ENCODE results near the gene MRM2. TPM values are rescaled to one million over a fixed set of nuclear protein-coding genes. Genes with fewer than 3 reads are reported as not detected.

Gene MRM2
- total and polyA plus RNA-seq, 12 donors = 16.8 to 36.7 (median 25.7) TPM

- intact Hi-C loops (cut with DNase I) = no loop called here
- Histone ChIP-seq H3K4me3 (no peak overlapping the region), H3K36me3 (replicated peaks in 1 of 2) (peaks cover 0 to 34% of the 10 kb centered on the region in 2 donors), H3K4me1 (replicated peaks in 1 of 2) (peaks cover 4 to 16% of the 10 kb centered on the region in 2 donors), H3K27me3 (no peaks in the 10 kb centered on the region), H3K9me3 (replicated peaks in 1 of 3) (no peaks in the 10 kb centered on the region), H3K27ac (no peak overlapping the region)
- no peak for TF ChIP-seq POLR2A (IDR thresholded peaks at IDR 0.05)
- DNase-seq = no peak
- 90 to 97% (median 95%) methylated on average over 14 to 17 of the region's 17 CpGs for WGBS, 4 donors
Measured at GRCh38 chr7:2239242-2239641, 2.8 kb downstream of the MRM2 start.

DNA sequence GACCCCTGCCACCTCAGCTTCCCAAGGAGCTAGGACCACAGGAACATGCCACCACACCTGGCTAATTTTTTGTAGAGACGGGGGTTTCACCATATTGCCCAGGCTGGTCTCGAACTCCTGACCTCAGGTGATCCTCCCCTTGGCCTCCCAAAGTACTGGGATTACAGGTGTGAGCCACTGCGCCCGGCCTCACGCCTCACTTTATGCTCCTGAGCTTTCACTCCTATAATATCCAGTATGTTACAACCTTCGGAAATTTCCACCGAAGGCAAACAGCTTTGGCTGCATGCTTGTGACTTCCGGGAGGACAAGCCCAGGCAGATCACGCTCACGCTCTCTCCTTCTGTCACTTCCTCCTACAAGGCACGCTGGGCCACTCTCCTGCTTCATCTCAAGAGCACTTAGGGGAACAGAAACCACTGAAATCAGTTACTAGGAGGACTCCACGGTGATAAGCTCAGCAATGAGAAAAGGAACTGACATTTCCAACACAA, 4.8 kb downstream of the MRM2 start:
- peak in 6 of 7 donors; percentile 42 to 75 (median 60) for DNase-seq
- intact Hi-C loops (cut with DNase I) = no loop called here
- 74 to 84% (median 81%) methylated on average over 12 of the region's 12 CpGs for WGBS, 4 donors
- Histone ChIP-seq H3K4me3 (no peak overlapping the region), H3K27me3 (no peaks in the 10 kb centered on the region), H3K36me3 (replicated peaks in 1 of 2) (peaks cover 0 to 34% of the 10 kb centered on the region in 2 donors), H3K27ac (peak overlapping the region in 4 of 5 donors; percentile 18 to 90 (median 57)), H3K9me3 (replicated peaks in 1 of 3) (no peaks in the 10 kb centered on the region), H3K4me1 (replicated peaks in 1 of 2) (peaks cover 4 to 16% of the 10 kb centered on the region in 2 donors)
- no peak for TF ChIP-seq POLR2A (IDR thresholded peaks at IDR 0.05)
- no peak for TF ChIP-seq CTCF (IDR thresholded peaks at IDR 0.05)

DNA sequence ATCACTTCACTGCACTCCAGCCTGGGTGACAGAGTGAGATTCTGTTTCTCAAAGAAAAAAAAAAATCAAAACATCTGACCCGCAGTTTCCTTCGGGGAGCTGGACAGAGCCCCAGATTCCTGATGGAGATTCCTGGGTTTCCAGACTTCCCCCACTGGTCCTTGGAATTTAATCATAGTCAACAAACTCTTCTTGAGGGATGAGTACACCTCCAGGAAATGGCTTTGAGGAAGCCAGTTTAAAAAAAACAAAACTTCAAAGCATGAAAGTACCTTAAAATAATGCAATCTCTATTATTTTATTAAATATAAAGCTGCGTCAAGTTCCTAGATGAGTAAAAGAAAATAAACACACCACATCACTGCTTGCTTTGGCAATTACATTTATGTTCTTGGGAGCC, 8.1 kb downstream of the MRM2 start:
- Histone ChIP-seq H3K27me3 (no peaks in the 10 kb centered on the region), H3K4me1 (replicated peaks in 1 of 2) (peaks cover 13 to 21% of the 10 kb centered on the region in 2 donors), H3K9me3 (replicated peaks in 1 of 3) (no peaks in the 10 kb centered on the region), H3K4me3 (no peak overlapping the region), H3K36me3 (replicated peaks in 1 of 2) (peaks cover 0 to 34% of the 10 kb centered on the region in 2 donors), H3K27ac (no peak overlapping the region)
- intact Hi-C loops (cut with DNase I) = no loop called here
- whole genome bisulfite sequencing, 4 donors = 62 to 84% (median 79%) methylated on average over 3 of the region's 3 CpGs
- no peak for DNase-seq
- TF ChIP-seq POLR2A (IDR thresholded peaks at IDR 0.05) (no peak), CTCF (IDR thresholded peaks at IDR 0.05) (no peak)

DNA sequence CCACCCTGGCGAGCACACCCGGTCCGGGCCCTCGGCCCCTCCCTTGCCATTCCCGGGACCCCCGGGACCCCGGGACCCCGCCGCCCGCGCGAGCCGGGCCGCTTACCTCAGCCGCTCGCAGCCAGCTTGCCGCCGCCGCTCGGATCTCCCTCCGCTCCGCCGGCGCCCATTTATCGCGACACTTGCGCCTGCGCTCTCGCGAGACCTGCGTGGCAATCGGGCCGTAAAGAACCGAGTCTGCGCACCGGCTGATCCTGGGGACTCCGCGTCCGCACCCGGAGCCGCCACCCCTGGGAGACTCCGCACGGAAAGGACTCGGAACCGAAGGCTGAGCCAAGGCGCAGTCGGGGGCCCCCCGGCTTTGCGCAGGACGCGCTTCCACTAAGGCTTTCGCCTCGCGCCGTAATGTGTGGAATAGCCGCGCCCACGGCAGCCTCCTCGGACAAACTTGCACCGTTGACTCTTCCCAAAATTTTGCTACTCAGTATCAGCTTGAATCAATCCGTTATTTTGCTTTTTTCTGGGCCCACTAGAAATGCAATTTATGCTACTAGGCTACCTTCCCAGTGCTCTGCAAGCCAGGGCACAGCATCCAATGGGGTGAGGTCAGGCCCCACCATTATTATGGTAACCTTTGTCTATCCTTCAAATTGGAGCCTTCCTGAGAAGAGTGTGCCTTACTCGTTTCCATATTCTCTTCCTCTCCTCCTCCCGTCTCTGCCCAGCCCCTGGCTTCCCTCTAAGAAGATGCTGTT, 9.1 kb downstream of the MRM2 start, which contains the start of gene MAD1L1:
TSS of gene MAD1L1 (minus strand) at position 180 of the 755 bp plus-strand sequence. CDS start 2,812 bp downstream, outside the sequence.
- no peaks in the 10 kb centered on the region for H3K27me3 ChIP-seq
- 0 to 2% (median 1%) methylated on average over 8 to 63 of the region's 63 CpGs for WGBS, 4 donors
- H3K27ac ChIP-seq = peak within 1 kb of the TSS in 4 of 5 donors; percentile 26 to 76 (median 61)
- DNase-seq = peak; percentile 88 to 95 (median 92)
- H3K4me1 ChIP-seq (replicated peaks in 1 of 2) = peaks cover 13 to 21% of the 10 kb centered on the region in 2 donors
- intact Hi-C loops (cut with DNase I) = no loop called here
- H3K36me3 ChIP-seq (replicated peaks in 1 of 2) = peaks cover 0 to 32% of the 10 kb centered on the region in 2 donors
- peak within 1 kb of the TSS; percentile 54 to 92 (median 76) for H3K4me3 ChIP-seq
- H3K9me3 ChIP-seq (replicated peaks in 1 of 3) = no peaks in the 10 kb centered on the region
- TF ChIP-seq POLR2A (IDR thresholded peaks at IDR 0.05) (peak in 1 of 2 donors; percentile 43), CTCF (IDR thresholded peaks at IDR 0.05) (no peak)

Data from adrenal gland (tissue), 12 donors.